GF-D8 (cell line): ENCODE data around the gene GPX2.
"Not testable (repeated sequence)": the region's sequence is repeated elsewhere in the genome, so short reads cannot be mapped to it uniquely, and the experiment has no call there.

Experiments used
- DNase-seq: peaks from one replicate; lab custom pipeline; 2025; lab: John Stamatoyannopoulos, UW

The GPX2 gene

GRCh38 chr14:64938972-64939816 is 3.4 kb downstream of the GPX2 start:
- no peak for DNase-seq

DNA sequence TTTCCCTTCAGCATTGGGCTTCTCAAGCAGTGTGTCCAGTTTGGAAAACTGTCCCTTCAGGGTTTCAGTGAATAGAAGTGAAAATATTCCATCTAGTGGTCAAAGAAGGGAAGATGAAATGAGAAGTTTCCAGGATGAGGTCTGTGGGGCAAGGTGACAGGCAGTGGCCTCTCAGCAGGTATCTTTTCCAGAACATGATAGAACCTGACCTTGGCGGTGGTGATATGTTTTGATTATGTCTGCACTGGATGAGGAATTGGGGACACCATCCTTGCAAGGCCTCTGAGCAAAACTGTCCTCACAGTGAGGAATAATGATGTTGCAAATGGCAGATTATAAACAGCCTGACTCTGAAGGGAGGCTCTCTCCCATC is 4.7 kb downstream of the GPX2 start:
- DNase-seq: no peak

DNA sequence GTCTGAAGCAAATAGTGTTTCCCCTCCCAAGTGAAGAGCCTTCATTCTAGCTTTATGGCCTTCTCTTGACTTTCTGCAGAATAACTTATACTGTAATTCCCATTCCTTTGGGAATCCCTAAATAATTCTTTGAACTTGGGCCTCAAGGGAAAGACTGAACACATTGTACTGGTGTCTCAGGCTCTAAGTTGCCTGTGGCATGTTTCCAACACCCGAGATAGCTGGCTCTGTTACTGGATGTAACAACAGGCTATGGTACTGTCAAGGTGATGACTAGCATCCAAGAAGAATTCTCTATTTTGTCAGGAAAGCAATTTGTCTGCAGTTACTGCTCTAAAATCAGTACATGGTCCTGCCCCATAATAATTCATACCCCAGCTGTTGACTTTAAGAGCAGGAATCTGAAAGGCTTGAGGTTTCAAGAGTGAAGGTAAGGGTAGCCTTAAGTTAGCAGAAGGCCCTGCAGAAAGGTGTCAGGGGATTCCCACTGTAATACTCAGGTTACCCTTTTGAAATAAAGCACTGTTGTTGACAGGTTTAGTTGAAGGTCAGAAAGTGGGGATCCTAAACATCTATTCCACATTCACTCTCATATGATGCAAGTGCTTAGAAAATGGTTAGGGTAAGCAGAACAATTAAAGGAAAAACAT is 5.2 kb downstream of the GPX2 start:
- no peak for DNase-seq

DNA sequence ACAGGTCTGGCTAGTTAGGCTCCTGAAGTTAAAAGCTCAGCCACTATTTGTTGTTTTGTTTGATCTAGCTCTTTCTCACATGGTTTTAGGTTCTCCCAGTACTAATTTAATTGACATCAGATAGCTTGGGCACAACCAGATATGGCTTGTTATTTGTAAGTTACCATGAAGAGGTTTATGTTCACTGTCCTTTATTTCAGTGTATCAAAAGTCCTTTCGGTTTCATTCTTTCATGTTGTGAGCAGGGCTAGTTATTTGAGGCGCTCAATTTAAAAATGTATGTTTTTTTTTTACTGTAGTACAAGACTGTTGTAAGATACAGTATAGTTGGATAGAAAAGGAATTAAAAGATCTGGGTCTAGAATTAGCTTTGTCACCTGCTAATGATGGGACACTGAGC is 7.0 kb downstream of the GPX2 start:
- no peak for DNase-seq

DNA sequence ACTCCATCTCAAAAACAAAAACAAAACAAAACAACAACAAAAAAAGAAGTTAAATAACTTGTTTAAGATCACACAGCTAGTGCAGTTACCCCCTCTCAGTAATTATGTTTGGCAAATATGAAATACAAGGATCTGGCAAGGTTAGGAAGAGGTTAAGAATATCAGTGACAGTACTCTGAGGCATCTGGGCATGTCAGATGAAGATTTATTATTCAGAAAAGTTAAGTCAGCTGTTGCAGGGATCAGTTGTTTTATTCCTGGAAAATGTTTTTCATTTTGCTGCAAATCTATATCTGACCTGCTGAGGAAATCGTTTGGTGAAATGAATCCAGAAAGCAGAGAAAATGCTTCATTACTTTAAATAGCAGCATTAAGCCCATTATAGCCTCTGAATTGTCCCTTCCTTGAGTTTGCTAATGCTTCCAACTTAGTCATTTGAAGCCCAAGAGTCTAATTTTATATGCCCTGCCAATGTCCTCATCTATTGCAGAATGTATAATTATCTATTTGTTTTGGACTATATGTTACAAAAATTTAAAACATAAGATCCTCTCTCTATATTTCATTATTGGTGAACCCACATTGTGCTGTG is 8.1 kb downstream of the GPX2 start:
- DNase-seq: no peak

GRCh38 chr14:64932231-64932630 is 10.3 kb downstream of the GPX2 start:
- no peak for DNase-seq

DNA sequence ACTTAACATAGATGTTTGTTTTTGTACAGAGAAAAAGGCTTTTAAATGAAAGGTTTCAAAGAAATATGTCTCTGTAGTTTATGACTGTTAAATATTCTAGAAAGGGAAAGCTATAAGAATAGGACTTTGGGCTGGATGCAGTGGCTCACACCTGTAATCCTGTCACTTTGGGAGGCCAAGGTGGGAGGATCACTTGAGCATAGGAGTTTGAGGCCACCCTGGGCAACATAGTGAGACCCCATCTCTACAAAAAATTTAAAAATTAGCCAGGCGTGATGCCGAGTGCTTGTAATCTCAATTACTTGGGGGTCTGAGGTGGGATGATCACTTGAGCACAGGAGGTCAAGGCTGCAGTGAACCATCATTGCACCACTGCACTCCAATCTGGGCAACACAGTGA is 11.4 kb downstream of the GPX2 start:
- DNase-seq: no peak

DNA sequence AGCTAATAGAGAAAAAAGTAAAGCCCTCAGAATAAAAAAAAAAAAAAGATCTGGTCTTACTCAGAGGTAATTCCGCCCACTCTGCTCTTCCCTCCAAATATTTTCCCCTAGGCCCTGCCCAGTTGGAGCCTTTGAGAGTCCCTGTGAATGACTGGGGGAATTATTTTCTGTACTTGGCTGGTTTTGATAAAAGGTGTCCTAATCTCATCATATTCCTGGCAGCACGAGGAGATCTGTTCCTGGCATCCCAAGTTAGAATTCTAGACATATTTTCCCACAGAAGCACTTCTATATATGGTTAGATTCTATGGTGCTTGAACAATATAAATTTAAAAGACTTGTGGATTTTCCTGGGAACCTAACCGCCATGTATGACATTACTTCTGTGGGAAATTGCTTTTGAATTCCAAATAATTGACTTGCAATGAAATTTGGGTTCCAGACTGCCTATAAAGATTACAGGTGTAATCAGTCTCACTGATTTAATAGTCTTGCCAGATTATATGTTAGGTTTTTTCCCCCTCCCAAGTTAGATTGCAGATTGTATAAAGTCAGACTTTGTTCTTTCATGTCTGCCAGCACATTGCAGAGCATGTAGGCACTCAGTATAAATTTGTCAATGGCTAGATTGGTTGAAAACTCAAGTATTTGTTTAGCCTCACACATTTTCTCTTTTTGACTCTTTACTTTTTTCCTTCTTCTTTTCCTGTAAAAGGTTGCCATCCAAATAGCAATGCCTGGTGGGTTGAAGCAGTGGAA is 12.3 kb downstream of the GPX2 start:
- DNase-seq: no peak

DNA sequence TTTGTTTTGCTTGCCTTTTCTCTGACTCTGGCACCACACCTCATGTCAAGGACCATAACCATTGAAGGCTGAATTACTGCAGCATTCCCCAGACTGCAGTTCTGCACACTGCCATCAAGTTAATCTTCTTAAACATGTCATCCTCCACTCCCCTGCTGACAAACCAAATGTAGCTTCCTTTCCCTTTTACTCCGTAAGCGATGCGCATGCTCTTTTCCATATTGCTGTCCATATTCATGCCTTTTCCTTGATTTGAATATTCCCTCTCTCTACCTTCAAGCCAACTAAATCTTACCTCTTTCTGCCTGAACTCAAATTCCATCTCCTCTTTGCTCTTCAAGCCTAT is 13.6 kb downstream of the GPX2 start:
- DNase-seq: no peak

DNA sequence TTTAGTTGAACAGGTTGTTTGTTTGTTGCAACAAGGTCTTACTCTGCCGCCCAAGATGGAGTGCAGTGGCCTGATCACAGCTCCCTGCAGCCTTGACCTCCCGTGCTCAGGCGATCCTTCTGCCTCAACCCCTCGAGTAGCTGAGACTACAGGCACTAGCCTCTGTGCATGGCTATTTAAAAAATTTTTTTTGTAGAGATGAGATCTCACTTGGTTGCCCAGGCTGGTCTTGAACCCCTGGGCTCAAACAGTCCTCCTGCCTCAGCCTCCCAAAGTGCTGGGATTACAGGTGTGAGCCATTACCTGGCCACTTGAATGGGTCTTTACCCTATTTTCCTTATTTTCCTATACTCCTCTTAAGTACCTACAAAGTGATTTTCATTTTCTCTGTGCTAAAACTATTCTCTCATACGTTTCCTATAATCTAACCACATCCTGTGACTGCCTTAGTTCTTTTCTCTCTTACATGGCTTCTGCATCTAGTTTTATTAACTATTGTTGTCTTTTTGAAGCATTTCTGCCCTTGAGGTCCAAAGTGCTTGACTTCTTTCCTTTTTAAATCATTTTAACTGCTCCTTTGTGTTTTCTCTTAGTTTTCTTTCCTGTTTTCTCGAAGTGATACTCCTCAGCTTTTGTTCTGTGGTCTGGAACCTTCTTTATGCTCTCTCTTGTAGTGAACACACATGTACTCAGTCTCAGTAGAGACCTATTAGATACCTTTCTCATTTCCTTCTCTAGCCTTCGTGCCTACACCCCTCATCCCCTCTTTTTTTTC is 14.1 kb downstream of the GPX2 start:
- DNase-seq: no peak

- DNase-seq: no peak
These were observed 15.5 kb downstream of the GPX2 start for GRCh38 chr14:64927031-64927430.

- no peak for DNase-seq
These were observed 16.0 kb downstream of the GPX2 start for GRCh38 chr14:64926398-64926995.

GRCh38 chr14:64923015-64923414 is 19.5 kb downstream of the GPX2 start:
- no peak for DNase-seq

DNA sequence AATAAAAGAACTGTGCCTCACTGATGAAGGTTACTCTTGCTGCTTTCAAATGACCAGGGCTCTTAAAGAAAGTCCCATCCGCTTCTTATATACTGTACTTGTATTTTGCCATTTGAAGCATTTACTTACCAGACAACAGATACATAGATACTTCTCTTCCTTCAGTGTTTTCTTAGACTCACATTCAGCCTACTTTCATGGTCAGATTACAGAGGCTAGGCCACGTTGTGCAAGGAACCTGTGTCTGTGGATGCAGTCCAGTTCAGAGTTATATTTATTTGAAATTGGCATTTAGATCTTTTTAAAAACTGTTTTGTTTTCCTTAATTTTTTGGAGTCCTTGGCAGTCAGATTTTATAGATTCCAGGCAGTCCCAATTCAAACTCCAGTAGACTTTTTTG is 22.1 kb downstream of the GPX2 start:
- no peak for DNase-seq

- no peak for DNase-seq
These were observed 22.9 kb downstream of the GPX2 start for GRCh38 chr14:64919618-64920017.

DNA sequence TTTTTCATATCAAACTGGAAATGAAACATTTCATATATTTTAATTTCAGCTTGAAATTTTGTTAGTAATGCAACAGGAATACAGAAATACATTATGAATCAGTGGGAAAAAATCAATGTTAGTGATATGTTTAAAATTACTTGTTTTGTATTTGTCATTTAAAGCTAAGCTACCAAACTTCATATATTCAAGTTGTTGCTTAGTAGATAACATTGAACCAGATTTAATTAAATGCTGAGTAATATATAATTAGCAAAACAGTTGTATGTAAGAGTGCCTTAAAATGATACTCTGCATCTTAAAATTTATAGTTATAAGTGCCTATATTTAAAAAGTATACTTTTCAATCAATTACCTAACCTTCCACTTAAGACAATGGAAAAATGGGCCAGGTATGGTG is 23.3 kb downstream of the GPX2 start:
- no peak for DNase-seq

DNA sequence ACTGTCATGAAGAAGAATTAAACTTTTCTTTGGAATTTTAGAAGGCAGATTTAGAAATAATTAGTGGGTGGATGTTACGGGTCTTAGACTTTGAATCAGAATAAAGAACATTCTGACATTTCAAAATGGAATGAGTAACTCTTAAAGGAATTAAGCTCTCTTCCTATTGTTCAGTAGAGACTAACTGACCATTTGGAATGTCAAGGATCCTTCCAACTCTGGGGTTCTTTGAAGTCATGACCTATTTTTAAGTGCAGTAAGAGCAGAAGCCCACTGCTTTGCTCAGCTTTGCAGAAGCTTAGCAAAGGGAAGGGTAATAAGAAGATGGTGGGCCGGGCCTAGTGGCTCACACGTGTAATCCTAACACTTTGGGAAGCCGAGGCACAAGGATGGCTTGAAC is 24.3 kb downstream of the GPX2 start:
- no peak for DNase-seq

DNA sequence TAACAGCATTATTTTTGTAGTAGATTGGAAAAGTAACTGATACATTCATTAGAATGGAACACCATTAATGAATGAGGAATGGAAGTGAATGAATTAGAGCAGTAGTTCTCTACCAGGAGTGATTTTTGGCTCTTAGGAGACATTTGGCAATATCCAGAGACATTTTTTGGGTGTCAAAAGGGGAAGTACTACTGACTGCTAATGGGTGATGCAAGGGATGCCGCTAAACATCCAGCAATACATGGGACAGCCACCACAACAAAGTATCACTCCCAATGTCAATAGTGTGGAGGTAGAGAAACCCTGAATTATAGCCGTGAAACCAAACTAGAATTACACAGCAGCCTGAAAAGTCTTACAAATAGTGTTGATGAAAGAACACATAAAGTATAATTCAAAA is 26.7 kb downstream of the GPX2 start:
- DNase-seq: peak; percentile 35

- no peak for DNase-seq
These were observed 27.5 kb downstream of the GPX2 start for GRCh38 chr14:64915029-64915424.

- DNase-seq: peak; percentile 72
These were observed 28.1 kb downstream of the GPX2 start, which contains the start of gene CHURC1 for GRCh38 chr14:64914237-64915028. CHURC1 (plus strand) TSS chr14:64914455; CDS start chr14:64914496, 41 bp downstream.

- DNase-seq: not testable (repeated sequence)
These were observed 29.1 kb downstream of the GPX2 start for GRCh38 chr14:64913477-64913876.
